ENCODE data around the gene ANXA7.

The ANXA7 gene

DNA sequence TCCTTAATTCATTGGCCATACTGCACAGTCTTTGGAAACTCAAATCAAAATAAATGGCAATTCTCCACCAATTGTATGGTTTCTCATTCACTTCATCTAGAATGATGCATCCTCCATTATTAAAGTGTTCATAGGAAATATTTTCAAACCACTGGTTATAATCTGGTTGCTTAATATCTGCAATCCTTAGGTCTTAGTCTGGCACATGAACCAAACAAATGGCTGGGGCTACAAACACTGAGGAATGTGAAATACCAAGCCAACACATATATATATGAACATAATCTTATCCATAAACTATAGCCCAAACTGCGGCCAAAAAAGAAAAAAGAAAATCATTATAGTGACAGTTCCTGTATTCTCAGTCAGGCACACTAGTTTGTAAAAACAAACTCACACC is 25.2 kb upstream of the ANXA7 start:
- H3K36me3 ChIP-seq (ENCODE audit: low read depth), result peaks cover 10% of the 10 kb centered on the region
- peaks cover 9% of the 10 kb centered on the region for H3K4me1 ChIP-seq (ENCODE audit: insufficient read depth, poor library complexity, severe bottlenecking)
- H3K27me3 ChIP-seq (ENCODE audit: insufficient read depth, poor library complexity, severe bottlenecking), result no peaks in the 10 kb centered on the region
- no peak for DNase-seq (ENCODE audit: low spot score)
- no peak for ATAC-seq (ENCODE audit: low read depth)
- no peaks in the 10 kb centered on the region for H3K9me3 ChIP-seq (ENCODE audit: severe bottlenecking)
- H3K4me3 ChIP-seq (ENCODE audit: severe bottlenecking), result no peak overlapping the region
- TF ChIP-seq, protein P1, sequence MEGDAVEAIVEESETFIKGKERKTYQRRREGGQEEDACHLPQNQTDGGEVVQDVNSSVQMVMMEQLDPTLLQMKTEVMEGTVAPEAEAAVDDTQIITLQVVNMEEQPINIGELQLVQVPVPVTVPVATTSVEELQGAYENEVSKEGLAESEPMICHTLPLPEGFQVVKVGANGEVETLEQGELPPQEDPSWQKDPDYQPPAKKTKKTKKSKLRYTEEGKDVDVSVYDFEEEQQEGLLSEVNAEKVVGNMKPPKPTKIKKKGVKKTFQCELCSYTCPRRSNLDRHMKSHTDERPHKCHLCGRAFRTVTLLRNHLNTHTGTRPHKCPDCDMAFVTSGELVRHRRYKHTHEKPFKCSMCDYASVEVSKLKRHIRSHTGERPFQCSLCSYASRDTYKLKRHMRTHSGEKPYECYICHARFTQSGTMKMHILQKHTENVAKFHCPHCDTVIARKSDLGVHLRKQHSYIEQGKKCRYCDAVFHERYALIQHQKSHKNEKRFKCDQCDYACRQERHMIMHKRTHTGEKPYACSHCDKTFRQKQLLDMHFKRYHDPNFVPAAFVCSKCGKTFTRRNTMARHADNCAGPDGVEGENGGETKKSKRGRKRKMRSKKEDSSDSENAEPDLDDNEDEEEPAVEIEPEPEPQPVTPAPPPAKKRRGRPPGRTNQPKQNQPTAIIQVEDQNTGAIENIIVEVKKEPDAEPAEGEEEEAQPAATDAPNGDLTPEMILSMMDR (IDR thresholded peaks at IDR 0.05; ENCODE audit: poor library complexity, severe bottlenecking), result no peak
- no peak overlapping the region for H3K27ac ChIP-seq (ENCODE audit: poor library complexity, severe bottlenecking)

DNA sequence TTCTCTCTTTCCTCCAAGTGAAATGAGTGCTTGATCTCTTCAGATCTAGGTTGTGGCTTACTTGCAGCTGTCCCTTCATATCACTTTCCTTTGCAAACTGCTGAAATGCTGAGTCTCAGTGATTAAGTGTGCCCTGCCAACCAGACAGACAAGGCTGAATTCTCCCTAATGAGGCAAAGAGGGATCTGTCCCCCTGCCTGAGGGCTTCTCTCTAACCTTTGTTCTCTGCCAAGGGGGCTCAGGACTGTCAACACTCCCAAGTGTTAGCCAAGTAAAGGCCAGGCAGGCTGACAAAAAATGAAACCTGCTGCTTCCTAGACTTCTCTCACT is 19.6 kb upstream of the ANXA7 start, which contains the start of gene MSS51:
TSS of gene MSS51 (minus strand) at position 24 of the 330 bp plus-strand sequence. CDS start 5,277 bp downstream, outside the sequence.
- ATAC-seq (ENCODE audit: low read depth) (no peak), DNase-seq (ENCODE audit: low spot score) (no peak)
- TF ChIP-seq, protein P1 (IDR thresholded peaks at IDR 0.05; ENCODE audit: poor library complexity, severe bottlenecking), result no peak
- no peak within 1 kb of the TSS for H3K27ac ChIP-seq (ENCODE audit: poor library complexity, severe bottlenecking)
- H3K4me1 ChIP-seq (ENCODE audit: insufficient read depth, poor library complexity, severe bottlenecking), result no peaks in the 10 kb centered on the region
- no peak within 1 kb of the TSS for H3K4me3 ChIP-seq (ENCODE audit: severe bottlenecking)
- H3K36me3 ChIP-seq (ENCODE audit: low read depth), result peaks cover 13% of the 10 kb centered on the region
- no peaks in the 10 kb centered on the region for H3K27me3 ChIP-seq (ENCODE audit: insufficient read depth, poor library complexity, severe bottlenecking)
- no peaks in the 10 kb centered on the region for H3K9me3 ChIP-seq (ENCODE audit: severe bottlenecking)

DNA sequence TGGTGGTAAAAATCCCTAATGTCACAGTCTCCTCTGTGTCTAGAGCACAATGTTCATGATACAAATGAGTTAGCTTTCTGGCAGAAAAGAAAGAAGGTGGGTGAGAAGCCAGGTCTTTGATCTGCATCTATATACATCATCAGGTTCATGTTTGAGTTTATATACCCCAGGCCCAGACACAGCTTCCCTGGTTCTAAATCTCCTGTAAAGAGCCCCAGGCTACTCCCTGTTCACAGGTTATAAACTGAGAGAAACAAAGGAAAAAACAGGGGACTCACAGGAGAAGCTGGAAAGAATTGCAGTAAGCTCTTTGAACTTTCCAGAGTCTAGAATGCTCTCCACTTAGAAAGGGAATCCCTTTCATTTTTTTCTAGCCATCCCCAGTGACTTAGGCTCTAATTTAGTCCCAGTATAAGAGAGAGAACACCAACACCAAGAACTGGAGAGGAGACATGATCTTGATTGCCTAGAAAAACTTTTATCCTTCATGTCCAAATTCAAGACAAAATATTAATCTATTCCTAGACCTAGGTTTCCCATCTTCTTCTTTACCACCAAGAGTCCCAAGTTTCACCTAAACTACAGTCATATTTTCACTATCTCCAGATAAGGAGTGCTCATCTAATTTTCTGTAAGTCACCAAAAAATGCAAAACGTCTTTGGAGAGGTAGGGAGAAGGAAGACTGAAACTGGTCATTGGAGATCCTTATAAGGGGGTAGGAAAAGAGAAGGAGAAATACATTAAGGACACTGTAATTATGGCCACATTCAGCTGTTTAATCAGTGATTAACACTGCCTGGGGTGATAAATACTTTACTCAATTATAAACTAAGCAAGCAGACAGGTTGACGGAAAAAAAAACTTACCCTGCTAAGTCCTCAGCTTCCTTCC is 19.0 kb upstream of the ANXA7 start:
- DNase-seq (ENCODE audit: low spot score) (no peak), ATAC-seq (ENCODE audit: low read depth) (no peak)
- Histone ChIP-seq H3K36me3 (ENCODE audit: low read depth) (peaks cover 13% of the 10 kb centered on the region), H3K4me3 (ENCODE audit: severe bottlenecking) (no peak overlapping the region), H3K27me3 (ENCODE audit: insufficient read depth, poor library complexity, severe bottlenecking) (no peaks in the 10 kb centered on the region), H3K27ac (ENCODE audit: poor library complexity, severe bottlenecking) (no peak overlapping the region), H3K9me3 (ENCODE audit: severe bottlenecking) (no peaks in the 10 kb centered on the region), H3K4me1 (ENCODE audit: insufficient read depth, poor library complexity, severe bottlenecking) (no peaks in the 10 kb centered on the region)
- TF ChIP-seq, protein P1 (IDR thresholded peaks at IDR 0.05; ENCODE audit: poor library complexity, severe bottlenecking), result no peak

DNA sequence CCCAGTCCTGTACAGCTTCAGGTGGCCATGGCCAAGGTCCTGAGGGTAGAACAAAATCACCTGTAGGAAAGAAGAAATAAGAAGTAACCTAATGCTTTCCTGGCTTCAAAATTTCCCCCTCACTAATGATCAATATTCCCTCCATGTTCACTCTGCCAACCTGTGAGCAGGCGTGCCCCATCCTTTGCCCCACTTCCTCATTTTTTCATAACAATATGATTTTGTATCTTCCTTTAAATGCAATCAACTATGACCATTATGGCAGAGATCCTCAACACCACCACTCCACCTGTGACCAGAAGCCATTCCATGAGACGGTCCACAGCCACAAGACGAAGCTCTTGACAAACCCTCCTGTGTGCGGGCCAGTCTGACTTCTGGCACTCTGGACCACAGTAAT is 12.5 kb upstream of the ANXA7 start:
- H3K4me3 ChIP-seq (ENCODE audit: severe bottlenecking), result no peak overlapping the region
- TF ChIP-seq, protein P1 (IDR thresholded peaks at IDR 0.05; ENCODE audit: poor library complexity, severe bottlenecking), result no peak
- H3K9me3 ChIP-seq (ENCODE audit: severe bottlenecking), result no peaks in the 10 kb centered on the region
- no peaks in the 10 kb centered on the region for H3K4me1 ChIP-seq (ENCODE audit: insufficient read depth, poor library complexity, severe bottlenecking)
- no peak for ATAC-seq (ENCODE audit: low read depth)
- H3K27me3 ChIP-seq (ENCODE audit: insufficient read depth, poor library complexity, severe bottlenecking), result no peaks in the 10 kb centered on the region
- H3K27ac ChIP-seq (ENCODE audit: poor library complexity, severe bottlenecking), result no peak overlapping the region
- H3K36me3 ChIP-seq (ENCODE audit: low read depth), result peaks cover 36% of the 10 kb centered on the region
- no peak for DNase-seq (ENCODE audit: low spot score)

DNA sequence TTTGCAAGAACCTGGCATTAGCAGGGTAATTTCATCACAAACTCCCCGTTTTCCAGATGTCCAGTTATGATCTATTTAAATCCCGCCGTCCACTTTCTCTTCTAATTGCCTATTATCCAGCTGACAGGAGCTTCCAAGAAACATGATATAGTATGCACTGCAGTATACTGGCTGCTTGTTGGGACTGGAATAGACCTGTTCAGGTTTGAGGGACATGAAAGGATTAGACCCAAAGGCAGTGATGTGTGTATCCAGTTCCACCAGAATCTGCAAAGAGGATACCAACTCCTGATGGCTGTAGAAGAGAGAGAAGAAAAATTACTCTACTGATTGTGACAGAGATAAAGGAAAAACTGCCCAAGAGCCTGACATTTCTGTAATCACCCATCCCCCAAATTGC is 10.6 kb upstream of the ANXA7 start:
- ATAC-seq (ENCODE audit: low read depth), result no peak
- no peak for DNase-seq (ENCODE audit: low spot score)
- H3K27ac ChIP-seq (ENCODE audit: poor library complexity, severe bottlenecking), result no peak overlapping the region
- no peaks in the 10 kb centered on the region for H3K4me1 ChIP-seq (ENCODE audit: insufficient read depth, poor library complexity, severe bottlenecking)
- H3K4me3 ChIP-seq (ENCODE audit: severe bottlenecking), result no peak overlapping the region
- H3K27me3 ChIP-seq (ENCODE audit: insufficient read depth, poor library complexity, severe bottlenecking), result no peaks in the 10 kb centered on the region
- H3K36me3 ChIP-seq (ENCODE audit: low read depth), result peaks cover 31% of the 10 kb centered on the region
- no peaks in the 10 kb centered on the region for H3K9me3 ChIP-seq (ENCODE audit: severe bottlenecking)
- TF ChIP-seq, protein P1 (IDR thresholded peaks at IDR 0.05; ENCODE audit: poor library complexity, severe bottlenecking), result no peak
